HG03439 (cell line): ENCODE results near the gene NTRK1.

ENCODE experiments used
- ATAC-seq: cut with Tn5 transposase; IDR thresholded peaks from one replicate; pipeline ENCODE4 v1.9.1; 2021; ENCODE audit warnings: mild to moderate bottlenecking, moderate library complexity; ENCODE audit not compliant: unreplicated experiment

Gene NTRK1

DNA sequence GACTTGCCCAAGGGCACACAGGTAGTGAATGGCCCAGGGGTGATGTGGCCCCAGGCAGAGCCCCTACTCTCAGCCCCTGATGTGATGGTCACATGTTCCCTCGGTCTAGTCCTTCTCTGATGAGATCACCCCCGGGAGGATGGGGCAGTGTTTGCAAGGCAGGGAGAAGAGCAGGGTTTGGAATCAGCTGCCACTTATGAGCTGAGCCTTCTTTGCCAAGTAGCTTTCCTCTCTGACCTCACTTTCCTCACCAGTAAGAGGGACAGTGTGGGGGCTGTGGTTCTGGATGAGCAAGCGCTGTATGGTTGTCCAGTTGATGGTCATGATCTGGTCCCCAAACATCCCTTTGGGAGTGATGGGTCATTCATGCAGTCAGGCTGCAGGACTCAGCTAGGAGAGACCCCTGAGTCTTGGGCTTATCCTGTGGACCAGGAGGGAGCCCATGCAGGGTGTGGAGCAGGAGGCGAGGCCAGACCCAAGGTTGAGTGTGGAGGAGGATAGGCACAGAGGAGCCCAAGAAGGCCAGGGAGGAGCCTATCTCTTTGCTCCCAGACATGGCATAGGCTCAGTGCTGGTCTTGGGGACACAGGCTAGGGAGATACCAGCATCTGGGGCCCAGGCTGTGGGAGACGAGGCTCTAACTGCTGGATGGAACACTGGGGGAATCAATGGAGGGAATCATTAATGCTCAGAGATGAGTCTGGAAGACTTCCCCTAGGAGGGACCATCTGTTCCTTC lies 16.9 kb downstream of the NTRK1 start:
- no peak for ATAC-seq

DNA sequence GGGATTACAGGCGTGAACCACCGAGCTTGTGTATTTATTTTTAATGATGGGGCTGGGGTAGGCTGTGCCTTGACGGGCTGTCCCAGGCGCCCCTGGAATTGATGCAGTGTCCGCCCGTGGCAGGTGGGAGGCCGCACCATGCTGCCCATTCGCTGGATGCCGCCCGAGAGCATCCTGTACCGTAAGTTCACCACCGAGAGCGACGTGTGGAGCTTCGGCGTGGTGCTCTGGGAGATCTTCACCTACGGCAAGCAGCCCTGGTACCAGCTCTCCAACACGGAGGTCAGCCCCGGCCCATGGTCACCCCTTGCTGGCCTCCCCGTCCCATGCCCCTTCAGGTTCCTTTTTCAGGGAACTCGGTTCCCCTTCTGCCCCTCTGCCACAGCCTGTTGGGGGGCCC lies 19.2 kb downstream of the NTRK1 start:
- ATAC-seq = no peak

DNA sequence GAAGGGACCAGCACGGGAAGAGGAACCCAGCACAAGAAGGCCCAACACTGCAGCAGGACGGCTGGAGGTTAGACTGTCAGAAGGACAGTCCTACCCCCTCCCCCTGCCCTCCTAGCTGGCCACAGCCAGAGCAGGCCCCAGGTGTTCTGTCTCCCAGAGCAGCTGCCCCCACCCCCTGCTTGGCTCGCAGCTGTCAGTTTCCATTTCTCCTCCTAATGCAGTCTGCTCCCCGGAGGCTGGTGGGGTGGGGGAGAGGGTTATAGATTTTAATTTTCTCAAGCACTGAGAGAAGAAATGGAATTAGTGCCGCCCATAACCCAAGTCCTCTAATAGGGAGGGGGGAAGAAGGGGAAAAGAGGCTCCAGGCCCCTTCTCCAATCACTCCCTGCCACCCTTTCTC lies 19.8 kb downstream of the NTRK1 start:
- ATAC-seq = no peak

GRCh38 chr1:156881101-156881500 lies 20.4 kb downstream of the NTRK1 start:
- ATAC-seq = no peak

GRCh38 chr1:156881663-156882062 lies 21.0 kb downstream of the NTRK1 start:
- no peak for ATAC-seq

- ATAC-seq = no peak
Observed at GRCh38 chr1:156882543-156882942, 21.9 kb downstream of the NTRK1 start.

GRCh38 chr1:156883919-156884318 lies 23.3 kb downstream of the NTRK1 start:
- ATAC-seq = no peak

- ATAC-seq = no peak
Observed at GRCh38 chr1:156884560-156885184, 24.0 kb downstream of the NTRK1 start.

DNA sequence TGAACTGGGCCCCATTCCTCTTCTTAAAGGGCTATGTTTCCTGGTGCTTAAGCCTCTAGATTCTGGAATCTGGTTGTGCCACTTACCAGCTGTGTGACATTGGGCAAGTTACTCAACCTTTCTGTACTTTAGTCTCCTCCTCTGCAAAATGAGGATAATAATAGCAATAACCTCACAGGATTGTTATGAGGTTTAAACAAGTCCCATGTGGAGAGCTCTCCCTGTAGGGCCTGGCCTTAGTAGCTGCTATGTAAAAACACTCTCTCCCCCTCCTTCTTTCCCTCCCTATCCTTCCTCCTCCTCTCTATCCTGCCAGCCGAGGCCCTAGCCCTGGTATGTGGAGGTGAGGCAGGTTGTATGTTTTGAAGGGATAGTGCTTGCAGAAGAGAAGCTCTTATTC lies 24.6 kb downstream of the NTRK1 start:
- ATAC-seq = no peak

GRCh38 chr1:156885880-156886355 lies 25.3 kb downstream of the NTRK1 start:
- no peak for ATAC-seq

DNA sequence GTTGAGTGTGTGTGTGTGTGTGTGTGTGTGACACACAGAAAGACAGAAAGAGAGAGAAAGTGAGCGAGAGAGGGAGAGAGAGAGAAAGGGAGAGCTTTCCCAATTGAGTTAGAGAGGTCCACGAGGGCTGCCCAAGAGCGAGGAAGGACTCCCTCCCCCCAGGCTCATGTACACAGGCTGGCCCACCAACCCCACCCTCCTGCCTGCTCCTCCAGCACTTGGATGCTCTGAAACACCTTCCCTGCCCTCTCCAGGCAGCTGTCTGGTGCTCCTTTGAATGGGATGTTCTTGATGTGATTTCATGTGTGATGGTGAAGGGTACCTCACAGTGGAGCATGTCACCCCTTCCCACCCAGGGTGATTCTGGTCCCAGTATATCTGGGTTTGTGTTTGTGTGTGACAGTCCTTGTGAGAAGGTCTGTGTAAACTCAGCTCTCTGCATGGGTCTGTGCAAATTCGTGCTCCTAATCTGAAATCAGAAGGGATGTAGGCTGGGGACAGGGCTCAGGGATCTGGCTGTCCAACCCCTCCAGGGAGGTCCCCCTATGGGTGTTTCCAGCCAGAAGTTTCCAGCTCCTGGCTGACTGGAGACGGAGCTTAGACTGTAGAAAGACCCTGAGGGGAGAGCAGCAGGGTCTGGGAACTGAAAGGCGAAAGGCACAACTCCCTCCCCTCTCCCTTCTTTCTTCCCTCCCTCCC lies 26.1 kb downstream of the NTRK1 start:
- ATAC-seq = no peak

- ATAC-seq = no peak
Observed at GRCh38 chr1:156887317-156887716, 26.7 kb downstream of the NTRK1 start.

DNA sequence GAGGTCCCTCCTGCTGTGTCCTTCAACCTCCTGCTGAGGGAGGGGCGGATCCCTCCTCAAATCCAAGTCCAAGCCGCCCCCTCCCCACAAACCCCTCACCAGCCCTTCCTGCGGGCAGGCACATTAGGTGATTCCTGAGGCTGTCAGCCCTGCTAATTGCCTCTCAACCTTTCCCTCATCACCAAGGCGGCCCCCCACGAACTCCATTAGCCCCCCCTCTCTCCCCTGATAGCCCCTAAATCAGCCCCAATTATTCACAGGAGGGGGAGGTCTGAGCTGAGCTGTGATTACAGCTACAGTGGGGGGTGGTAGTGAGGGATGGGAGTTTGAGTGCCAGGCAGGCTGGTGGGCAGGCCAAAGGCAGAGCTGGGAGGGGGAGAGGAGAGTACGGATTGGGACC lies 27.1 kb downstream of the NTRK1 start:
- ATAC-seq = no peak

GRCh38 chr1:156889802-156890580 lies 29.3 kb downstream of the NTRK1 start:
- no peak for ATAC-seq

- peak; percentile 68 for ATAC-seq
Observed at GRCh38 chr1:156892190-156893047, 31.8 kb downstream of the NTRK1 start.

GRCh38 chr1:156893048-156893953 lies 32.6 kb downstream of the NTRK1 start, which contains the start of gene PEAR1:
PEAR1 (plus strand) TSS chr1:156893718; CDS start chr1:156903927, 10,209 bp downstream.
- ATAC-seq = no peak

- ATAC-seq = no peak
Observed at GRCh38 chr1:156894001-156894400, 33.3 kb downstream of the NTRK1 start.

DNA sequence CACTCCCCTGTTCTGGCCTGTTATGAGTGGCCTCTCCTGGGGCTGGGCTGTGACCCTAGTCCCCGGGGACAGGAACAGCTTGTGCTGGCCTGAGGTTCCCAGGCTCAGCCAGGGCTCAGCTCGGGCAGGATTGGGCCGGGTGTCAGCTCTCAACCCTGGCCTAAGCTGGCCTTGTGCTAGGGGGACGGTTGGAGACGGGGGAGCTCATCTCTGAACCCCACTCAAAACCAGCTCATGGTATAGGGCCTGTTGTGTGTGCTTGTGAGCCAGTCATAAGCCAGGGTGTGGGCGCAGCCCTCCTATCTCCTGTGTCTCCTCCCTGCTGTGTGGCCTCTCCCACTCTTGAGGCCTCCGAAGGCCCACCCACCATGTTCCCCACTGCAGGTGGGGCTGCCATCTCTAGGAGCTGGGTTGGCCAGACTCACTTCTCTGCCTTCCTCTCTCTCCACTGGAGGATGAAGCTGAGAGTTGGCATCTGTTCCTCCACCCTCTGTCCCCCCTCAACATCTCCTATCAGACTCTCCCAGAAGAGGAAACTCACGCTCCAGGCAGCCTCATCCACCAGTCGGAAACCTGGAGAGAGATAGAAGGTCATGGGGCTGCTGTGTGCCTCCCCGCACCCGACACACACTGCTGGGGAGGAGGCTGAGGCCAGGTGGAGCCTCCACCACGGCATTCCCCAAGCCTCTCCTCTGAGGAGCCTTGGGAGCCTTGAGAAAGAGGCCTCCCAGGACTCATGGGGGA lies 34.2 kb downstream of the NTRK1 start:
- ATAC-seq = no peak
